Measurements from ENCODE around the gene NPHP4.

NPHP4 gene

GRCh38 chr1:5947071-5947821 lies 45.0 kb downstream of the NPHP4 start:
- FAIRE-seq: no peak

GRCh38 chr1:5945445-5945844 lies 46.8 kb downstream of the NPHP4 start:
- no peak for FAIRE-seq

GRCh38 chr1:5944843-5945167 lies 47.4 kb downstream of the NPHP4 start:
- FAIRE-seq: no peak

GRCh38 chr1:5944154-5944842 lies 47.9 kb downstream of the NPHP4 start:
- no peak for FAIRE-seq

- no peak for FAIRE-seq
These were observed 48.7 kb downstream of the NPHP4 start for GRCh38 chr1:5943343-5944124.

GRCh38 chr1:5941671-5942070 lies 50.6 kb downstream of the NPHP4 start:
- no peak for FAIRE-seq

- FAIRE-seq: no peak
These were observed 51.4 kb downstream of the NPHP4 start for GRCh38 chr1:5940723-5941407.

- FAIRE-seq: no peak
These were observed 52.7 kb downstream of the NPHP4 start for GRCh38 chr1:5939271-5940170.

- FAIRE-seq: no peak
These were observed 54.1 kb downstream of the NPHP4 start for GRCh38 chr1:5938101-5938646.

GRCh38 chr1:5937373-5937857 lies 54.8 kb downstream of the NPHP4 start:
- no peak for FAIRE-seq

GRCh38 chr1:5936621-5937372 lies 55.4 kb downstream of the NPHP4 start:
- FAIRE-seq: no peak

- FAIRE-seq: no peak
These were observed 56.1 kb downstream of the NPHP4 start for GRCh38 chr1:5936126-5936525.

GRCh38 chr1:5935026-5935425 lies 57.2 kb downstream of the NPHP4 start:
- no peak for FAIRE-seq

GRCh38 chr1:5934058-5934884 lies 58.0 kb downstream of the NPHP4 start:
- no peak for FAIRE-seq

- no peak for FAIRE-seq
These were observed 58.6 kb downstream of the NPHP4 start for GRCh38 chr1:5933676-5934057.

- no peak for FAIRE-seq
These were observed 59.2 kb downstream of the NPHP4 start for GRCh38 chr1:5933050-5933449.

GRCh38 chr1:5928714-5929400 lies 63.4 kb downstream of the NPHP4 start:
- FAIRE-seq: no peak

- no peak for FAIRE-seq
These were observed 64.5 kb downstream of the NPHP4 start for GRCh38 chr1:5927506-5928370.

Measured in G401.6 (cell line).